ENCODE data around the gene STARD9.
A peak's percentile ranks its signal among the peaks of the same experiment; 100 is the strongest.

Gene STARD9

GRCh38 chr15:42704492-42704926 is 129.1 kb downstream of the STARD9 start:
- peak; percentile 50 for DNase-seq

- no peak for DNase-seq
Observed at GRCh38 chr15:42705336-42705735, 129.9 kb downstream of the STARD9 start.

DNA sequence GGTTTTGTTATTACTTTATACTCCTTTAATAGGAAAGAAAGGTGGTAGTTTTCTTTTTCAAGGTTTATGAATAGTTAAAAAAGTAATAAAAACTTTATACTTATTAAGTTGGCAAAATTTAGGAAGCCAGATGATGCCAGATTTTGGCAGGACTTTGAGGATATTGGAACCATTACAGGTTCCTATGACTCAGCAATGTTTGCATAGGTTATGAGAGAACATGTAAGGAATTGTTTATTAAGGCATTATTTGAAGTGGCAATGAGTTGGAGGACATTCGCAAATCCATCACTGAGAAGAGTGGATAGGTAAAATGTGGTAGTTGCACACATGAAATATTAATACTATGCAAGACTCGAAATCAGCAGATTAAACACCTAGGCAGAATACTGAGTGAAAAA is 131.7 kb downstream of the STARD9 start:
- DNase-seq, result no peak

DNA sequence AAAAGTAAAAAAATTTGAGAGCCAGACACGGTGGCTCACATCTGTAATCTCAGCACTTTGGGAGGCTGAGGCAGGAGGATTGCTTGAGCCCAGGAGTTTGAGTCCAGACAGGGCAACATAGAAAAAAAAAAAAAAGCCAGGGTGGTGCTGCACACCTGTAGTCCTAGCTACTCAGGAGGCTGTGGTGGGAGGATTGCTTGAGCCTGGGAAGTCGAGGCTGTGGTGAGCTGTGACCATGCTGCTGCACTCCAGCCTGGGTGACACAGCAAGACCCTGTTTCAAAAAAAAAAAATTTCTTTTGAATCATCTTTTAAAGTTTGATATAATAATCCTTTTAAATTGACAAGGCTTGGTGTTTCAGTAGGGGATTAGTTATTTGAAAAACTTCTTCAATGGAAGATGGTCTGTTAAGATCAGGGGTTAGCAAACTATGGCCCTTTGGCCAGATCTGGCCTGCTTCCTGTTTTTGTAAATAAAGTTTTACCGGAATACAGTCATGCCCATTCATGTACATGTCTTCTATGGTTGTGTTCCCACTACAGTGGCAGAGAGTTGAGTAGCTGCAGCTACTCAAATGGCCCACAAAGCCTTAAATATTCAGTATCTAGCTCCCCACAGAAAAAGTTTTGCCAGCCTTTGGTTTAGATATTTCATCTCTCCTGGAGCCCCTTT is 132.6 kb downstream of the STARD9 start:
- DNase-seq, result no peak

DNA sequence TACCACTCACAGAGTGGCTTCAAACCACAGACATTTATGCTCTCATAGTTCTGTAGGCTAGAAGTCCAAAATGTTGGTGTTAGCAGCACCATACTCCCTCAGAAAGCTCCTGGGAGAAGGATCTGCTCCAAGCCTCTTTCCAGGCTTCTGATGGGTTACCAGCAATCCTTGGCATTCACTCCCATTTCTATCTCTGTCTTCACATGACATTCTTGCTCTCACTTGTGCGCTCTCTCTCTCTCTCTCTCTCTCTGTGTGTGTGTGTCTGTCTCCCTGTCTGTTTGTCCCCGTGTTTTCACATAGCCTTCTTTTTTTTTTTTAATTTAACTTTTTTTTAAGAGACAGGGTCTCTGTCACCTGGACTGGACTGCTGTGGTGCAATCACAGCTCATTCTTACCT is 135.3 kb downstream of the STARD9 start:
- no peak for DNase-seq

GRCh38 chr15:42711746-42712145 is 136.3 kb downstream of the STARD9 start:
- DNase-seq, result no peak

DNA sequence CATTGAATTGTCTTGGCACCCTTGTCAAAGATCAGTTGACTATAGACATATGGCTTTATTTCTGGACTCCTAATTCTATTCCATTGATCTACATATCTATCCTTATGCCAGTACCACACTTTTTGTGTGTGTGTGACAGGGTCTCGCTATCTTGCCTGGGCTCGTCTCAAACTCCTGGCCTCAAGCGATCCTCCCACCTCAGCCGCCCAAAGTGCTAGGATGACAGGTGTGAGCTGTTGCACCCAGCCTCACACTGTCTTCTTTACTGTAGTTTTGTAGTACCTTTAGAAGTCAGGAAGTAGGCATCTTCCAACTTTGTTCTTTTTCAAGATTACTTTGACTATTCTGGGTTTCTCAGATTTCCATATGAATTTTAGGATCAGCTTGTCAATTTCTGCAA is 137.2 kb downstream of the STARD9 start:
- no peak for DNase-seq

DNA sequence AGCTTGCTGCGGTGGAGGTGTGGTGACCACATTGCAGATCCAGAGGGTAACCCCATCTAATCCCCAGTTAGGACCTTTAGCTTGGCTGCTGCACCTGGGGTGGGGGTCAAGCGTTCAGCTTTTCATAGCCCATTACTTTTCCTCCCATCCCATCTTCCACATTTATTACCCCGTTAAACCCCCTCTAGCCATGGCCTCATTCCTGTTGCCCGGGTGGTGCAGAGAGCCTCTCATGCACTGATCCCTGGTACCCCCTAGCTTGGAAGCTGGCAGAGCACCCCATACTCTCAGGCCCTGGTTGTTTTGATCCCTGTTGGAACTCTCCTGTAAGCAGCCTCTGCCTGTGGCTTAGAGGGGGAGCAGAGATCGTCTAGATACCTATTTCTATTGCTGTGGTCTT is 140.7 kb downstream of the STARD9 start:
- no peak for DNase-seq

- no peak for DNase-seq
Observed at GRCh38 chr15:42716626-42717025, 141.2 kb downstream of the STARD9 start.

- DNase-seq, result no peak
Observed at GRCh38 chr15:42719043-42719442, 143.6 kb downstream of the STARD9 start.

DNA sequence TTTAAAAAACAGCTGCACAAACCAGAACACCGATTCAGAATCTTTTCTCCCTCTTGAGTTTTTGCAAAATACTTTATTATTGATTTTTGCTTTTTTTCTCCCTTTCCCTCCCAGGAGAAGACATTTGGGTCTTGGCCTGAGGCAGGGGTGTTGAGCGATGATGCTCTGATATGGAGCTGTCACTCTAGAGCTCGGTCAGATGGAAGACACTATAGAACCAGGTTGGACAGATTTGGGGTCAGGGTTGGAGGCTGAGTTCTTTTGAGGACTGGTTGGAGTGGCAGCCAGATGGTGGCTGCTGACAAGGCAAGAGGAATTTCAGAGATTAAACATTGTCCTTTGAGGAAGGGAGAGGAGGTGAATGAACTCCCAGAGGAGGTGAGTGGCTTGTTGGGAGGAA is 144.7 kb downstream of the STARD9 start:
- no peak for DNase-seq

DNA sequence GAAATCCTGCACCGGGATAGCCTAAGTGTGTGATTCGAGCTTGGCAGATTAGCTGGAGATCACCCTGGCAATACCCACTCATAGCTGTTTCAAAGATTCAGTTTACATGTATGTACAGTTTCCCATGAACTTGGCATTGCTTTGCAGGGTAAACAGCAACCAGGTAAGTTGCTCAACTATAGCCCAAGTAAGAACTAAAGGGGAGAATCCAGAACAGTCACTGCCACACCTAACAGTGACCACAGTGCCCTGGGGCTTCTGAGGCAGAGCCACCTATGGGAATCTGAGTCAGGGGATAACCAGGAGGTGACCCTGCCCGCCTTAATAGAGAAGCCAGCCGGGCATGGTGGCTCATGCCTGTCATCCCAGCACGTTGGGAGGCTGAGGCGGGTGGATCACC is 145.6 kb downstream of the STARD9 start:
- DNase-seq, result no peak

DNA sequence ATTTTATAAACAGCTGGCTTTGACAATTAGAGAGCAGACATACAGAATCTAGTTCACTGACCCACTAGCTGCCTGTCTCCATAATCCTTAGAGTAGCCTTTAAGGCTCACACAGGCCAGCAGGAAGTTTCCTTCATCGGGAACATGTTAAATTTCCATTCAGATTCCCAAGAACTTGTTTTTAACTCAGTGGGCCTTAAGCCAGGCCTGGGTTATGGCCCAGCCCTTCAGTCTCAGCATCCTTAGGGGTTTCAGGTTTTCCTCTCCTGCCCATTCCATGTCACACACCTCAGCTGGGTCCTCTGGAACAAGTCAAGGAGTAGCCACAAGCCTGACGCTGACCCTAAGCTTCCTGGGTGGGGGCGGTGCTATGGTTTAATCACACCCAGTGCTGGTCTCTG is 146.5 kb downstream of the STARD9 start:
- DNase-seq, result no peak

GRCh38 chr15:42723068-42723467 is 147.7 kb downstream of the STARD9 start:
- DNase-seq, result no peak

GRCh38 chr15:42724276-42724675 is 148.9 kb downstream of the STARD9 start:
- DNase-seq, result no peak

DNA sequence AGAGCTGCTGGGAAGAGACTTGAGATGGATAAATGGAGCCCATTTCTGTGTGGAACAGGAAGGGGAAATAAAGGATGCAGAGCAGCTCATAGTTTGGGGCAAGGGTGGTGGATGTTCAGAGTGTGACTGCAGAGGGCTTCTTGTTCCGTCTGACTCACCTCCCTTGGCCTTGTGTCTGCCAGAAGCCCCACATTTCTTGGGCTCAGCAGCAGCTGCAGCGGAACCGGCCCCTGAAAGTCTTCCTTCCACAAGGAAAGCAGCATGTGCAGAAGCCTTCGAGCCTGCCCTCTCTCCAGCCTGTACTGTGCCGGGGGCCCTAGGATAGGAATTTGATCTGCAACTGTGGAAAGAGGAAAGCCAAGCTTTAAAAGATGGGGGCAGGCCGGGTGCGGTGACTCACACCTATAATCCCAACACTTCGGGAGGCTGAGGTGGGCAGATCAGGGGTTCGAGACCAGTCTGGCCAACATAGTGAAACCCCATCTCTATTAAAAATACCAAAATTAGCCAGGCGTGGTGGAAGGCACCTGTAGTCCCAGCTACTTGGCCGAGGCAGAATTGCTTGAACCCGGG is 150.0 kb downstream of the STARD9 start:
- DNase-seq, result no peak

- DNase-seq, result no peak
Observed at GRCh38 chr15:42726114-42726513, 150.7 kb downstream of the STARD9 start.

GRCh38 chr15:42727750-42728381 is 152.5 kb downstream of the STARD9 start:
- DNase-seq, result no peak

DNA sequence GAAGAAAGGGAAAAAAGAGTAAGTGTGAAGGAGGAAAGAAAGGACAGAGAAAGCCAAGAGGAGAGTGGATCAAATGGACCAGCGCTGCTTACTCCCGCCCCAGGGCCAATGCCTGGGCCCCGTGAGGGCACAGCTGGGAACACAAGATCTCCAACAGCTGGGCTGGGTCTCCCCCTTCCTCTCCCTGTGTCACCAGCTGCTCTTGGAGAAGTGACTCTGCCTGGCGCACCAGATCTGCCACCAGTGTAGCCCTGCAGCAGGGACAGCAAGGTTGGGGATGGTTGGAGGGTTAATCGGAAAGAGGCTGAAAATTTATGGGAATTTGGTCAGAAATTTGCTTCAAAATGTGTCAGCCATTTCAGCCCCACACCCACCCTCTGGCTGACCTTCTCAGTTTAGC is 153.2 kb downstream of the STARD9 start:
- DNase-seq, result no peak

DNA sequence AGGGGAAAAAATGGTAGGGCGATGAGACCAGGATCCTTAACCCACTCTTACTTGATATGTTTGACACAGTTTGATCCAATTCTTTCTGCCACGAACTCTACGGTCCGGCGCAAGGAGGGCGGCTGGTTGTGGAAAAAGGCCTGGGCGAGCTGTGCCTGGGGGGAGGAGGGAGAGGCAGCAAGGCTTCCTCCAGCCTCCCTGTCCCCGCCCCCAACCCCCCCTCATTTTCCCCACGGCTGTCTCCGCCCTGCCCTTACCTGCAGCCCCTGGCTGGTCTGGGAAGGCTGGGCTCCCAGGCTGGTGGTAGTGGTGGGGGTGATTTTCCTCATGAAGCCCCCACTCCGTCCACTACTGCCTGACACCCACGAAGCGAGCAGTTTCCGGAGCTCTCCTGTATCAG is 153.6 kb downstream of the STARD9 start:
- DNase-seq, result no peak

DNA sequence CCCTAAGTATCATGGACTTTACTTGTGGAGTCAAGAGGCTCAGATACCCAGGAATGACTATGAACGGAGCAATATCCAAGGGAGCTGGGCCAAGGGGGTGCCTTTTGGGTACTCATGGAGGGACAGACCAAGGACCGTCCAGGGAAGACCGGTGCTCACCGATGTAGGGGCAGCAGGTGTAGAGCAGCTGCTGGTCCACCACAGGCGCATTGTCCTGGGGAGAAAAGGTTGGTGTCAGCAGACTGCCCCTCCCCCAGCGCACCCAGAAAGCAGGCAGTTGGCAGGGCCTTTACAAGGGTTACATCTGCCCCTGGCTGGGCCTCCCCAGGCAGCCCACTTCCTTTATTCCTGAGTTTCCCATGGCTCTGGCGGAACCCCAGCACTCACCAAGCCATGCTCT is 154.0 kb downstream of the STARD9 start:
- no peak for DNase-seq

DNA sequence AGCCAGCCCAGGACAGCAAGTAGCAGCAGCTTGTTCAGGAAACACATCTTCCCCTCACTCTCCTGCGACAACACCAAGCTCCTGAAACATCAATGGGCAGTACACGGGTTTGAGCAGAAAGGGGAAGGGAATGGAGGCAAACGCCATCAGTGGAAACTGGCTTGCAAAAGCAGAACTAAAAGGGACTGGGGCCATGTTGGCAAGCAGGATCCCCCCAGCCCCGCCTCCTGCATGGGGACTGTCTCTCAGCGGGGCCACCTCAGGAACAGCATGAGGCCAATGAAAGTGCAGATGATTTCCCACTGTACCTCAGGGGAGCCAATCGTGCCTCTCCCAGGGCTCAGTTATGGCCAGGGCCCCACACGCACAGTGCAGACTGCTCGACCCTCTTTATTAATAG is 154.7 kb downstream of the STARD9 start:
- DNase-seq, result no peak

DNA sequence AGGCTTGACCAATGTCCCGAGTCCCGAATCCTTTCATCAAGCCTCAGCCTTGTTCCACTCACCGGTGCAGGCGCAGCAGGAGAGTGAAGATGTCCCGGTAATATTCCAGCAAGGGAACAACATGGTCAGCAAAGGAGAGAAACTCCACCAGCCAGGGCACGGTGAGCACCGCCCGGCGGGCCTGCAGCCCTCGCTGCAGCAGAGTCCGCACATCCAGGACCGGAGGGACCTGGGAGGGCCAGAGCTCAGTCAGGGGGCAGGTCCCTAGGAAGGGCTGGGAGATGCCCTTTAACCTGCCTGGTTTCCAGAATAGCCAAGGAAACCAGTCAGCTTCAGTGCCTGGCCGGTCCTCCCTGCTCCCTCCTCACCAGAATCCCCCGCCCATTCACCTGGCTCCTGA is 155.1 kb downstream of the STARD9 start:
- no peak for DNase-seq

- no peak for DNase-seq
Observed at GRCh38 chr15:42731461-42731860, 156.1 kb downstream of the STARD9 start.

Data from NK-92 treated with Interleukin-12 subunit alpha and Interleukin-12 subunit beta, amount 100 ng/mL, for 24 hours (cell line).